GM12872 (cell line): ENCODE measurements around the gene ZNF791.

ENCODE experiments used
- CTCF ChIP-seq: IDR thresholded peaks from 3 replicates; pipeline ENCODE4 v1.5.1; 2011; ENCODE audit warnings: low read depth, mild to moderate bottlenecking, low read length, moderate library complexity; ENCODE audit not compliant: insufficient read depth

ZNF791 gene

GRCh38 chr19:12639901-12640613 is 29.3 kb downstream of the ZNF791 start:
- TF ChIP-seq CTCF, result peak; percentile 81

GRCh38 chr19:12641456-12641855 is 30.7 kb downstream of the ZNF791 start:
- TF ChIP-seq CTCF, result no peak

GRCh38 chr19:12642506-12642905 is 31.8 kb downstream of the ZNF791 start:
- no peak for TF ChIP-seq CTCF

GRCh38 chr19:12646551-12646950 is 35.8 kb downstream of the ZNF791 start:
- TF ChIP-seq CTCF, result no peak

- TF ChIP-seq CTCF, result no peak
Observed at GRCh38 chr19:12647047-12647446, 36.3 kb downstream of the ZNF791 start.

GRCh38 chr19:12647490-12648071 is 36.9 kb downstream of the ZNF791 start:
- no peak for TF ChIP-seq CTCF

GRCh38 chr19:12648088-12648487 is 37.4 kb downstream of the ZNF791 start:
- no peak for TF ChIP-seq CTCF
